Upper lobe of left lung (tissue), 6 donors: ENCODE results near the gene PPP2R2B. TPM values are rescaled to one million over a fixed set of nuclear protein-coding genes. Genes with fewer than 3 reads are reported as not detected.
A peak's percentile ranks its signal among the peaks of the same experiment; 100 is the strongest.

Source experiments
- ATAC-seq, 2 donors: fragments of 200-7000 bp; cut with Tn5 transposase; one replicate each; pipeline ENCODE4 v1.9.1; 2022; ENCODE audit warnings: mild to moderate bottlenecking in 2 of 2, moderate library complexity in 2 of 2; ENCODE audit not compliant: low FRiP score in 2 of 2
- DNase-seq, 2 donors: peaks; one replicate each; pipeline ENCODE4 v3.0.0-alpha.2; 2019 to 2020
- H3K27ac ChIP-seq, 4 donors: fragments of 200-600 bp; sonication (generic); one replicate each; pipeline ENCODE4 v1.5.1; 2016 to 2019
- H3K27me3 ChIP-seq, 4 donors: fragments of 200-600 bp; sonication (generic); one replicate each; pipeline ENCODE4 v1.5.1; 2017 to 2019
- H3K36me3 ChIP-seq, 4 donors: fragments of 200-600 bp; sonication (generic); one replicate each; pipeline ENCODE4 v1.5.1; 2016 to 2019
- H3K4me1 ChIP-seq, 4 donors: fragments of 200-600 bp; sonication (generic); one replicate each; pipeline ENCODE4 v1.5.1; 2018 to 2019
- H3K4me3 ChIP-seq, 4 donors: fragments of 200-600 bp; sonication (generic); one replicate each; pipeline ENCODE4 v1.5.1; 2017 to 2019; ENCODE audit warnings: mild to moderate bottlenecking in 2 of 4, moderate library complexity in 1 of 4
- H3K9me3 ChIP-seq, 4 donors: fragments of 200-600 bp; sonication (generic); one replicate each; pipeline ENCODE4 v1.5.1; 2018 to 2019
- CTCF ChIP-seq, 6 experiments: fragments of 450-650 bp in 4 of 6; fragments of 200-600 bp in 2 of 6; sonication (generic) in 2 of 6; IDR thresholded peaks; one replicate each; pipeline ENCODE4 v1.5.1; 2016 to 2019; ENCODE audit warnings: antibody characterized with exemption in 6 of 6
- EP300 ChIP-seq, 4 donors: sonication (generic); formaldehyde crosslinking; IDR thresholded peaks; one replicate each; pipeline ENCODE4 v1.5.1; 2017; ENCODE audit warnings: antibody characterized with exemption in 4 of 4, control low read depth in 2 of 4
- POLR2A ChIP-seq, 4 donors: fragments of 450-650 bp; IDR thresholded peaks; one replicate each; pipeline ENCODE4 v1.5.1; 2016 to 2017; ENCODE audit warnings: antibody characterized with exemption in 4 of 4, mild to moderate bottlenecking in 2 of 4
- POLR2AphosphoS5 ChIP-seq, 2 donors: sonication (generic); formaldehyde crosslinking; IDR thresholded peaks; one replicate each; pipeline ENCODE4 v1.5.1; 2017; ENCODE audit warnings: antibody characterized with exemption in 2 of 2
- WGBS, 2 donors: methylation state at CpG; one replicate each; pipeline ENCODE4 v1.1.5; 2017 to 2018; 5-methylcytosine and 5-hydroxymethylcytosine counted together
- total RNA-seq, 6 donors: library from RNA; depleted of rRNA in 4 of 6; stranded (reverse); fragments of >200 nt in 4 of 6; gene quantifications; one replicate each; pipeline versions ENCODE4 v1.1.0 to v1.2.1, GENCODE V29; 2016 to 2021
- donor health status: DM: no; HTN: no; CAD: no; lungs with moderate emphysema.
- donor health status: DM: no; HTN: yes; CAD: no; lungs with severe emphysema.

PPP2R2B gene
- total RNA-seq, 6 donors from 2014 or later = 0.49 to 7.4 (median 1.3) TPM

GRCh38 chr5:146815411-146815810 is 63.1 kb downstream of the PPP2R2B start:
- Histone ChIP-seq H3K27me3 (no peaks in the 10 kb centered on the region), H3K9me3 (no peaks in the 10 kb centered on the region), H3K4me1 (peaks cover 0 to 5% (median 0%) of the 10 kb centered on the region in 4 donors), H3K27ac (no peak overlapping the region), H3K36me3 (no peaks in the 10 kb centered on the region), H3K4me3 (no peak overlapping the region)
- DNase-seq (no peak), ATAC-seq (no peak)
- no peak for TF ChIP-seq EP300 (IDR thresholded peaks at IDR 0.05)
- no peak for TF ChIP-seq POLR2A (IDR thresholded peaks at IDR 0.05)
- TF ChIP-seq CTCF (IDR thresholded peaks at IDR 0.05) = no peak
- no peak for TF ChIP-seq POLR2AphosphoS5 (IDR thresholded peaks at IDR 0.05)
- WGBS, 2 donors = 56 to 59% methylated on average over 3 of the region's 3 CpGs

GRCh38 chr5:146813346-146814157 is 65.0 kb downstream of the PPP2R2B start:
- TF ChIP-seq POLR2AphosphoS5 (IDR thresholded peaks at IDR 0.05) = no peak
- TF ChIP-seq CTCF (IDR thresholded peaks at IDR 0.05) = no peak
- TF ChIP-seq EP300 (IDR thresholded peaks at IDR 0.05) = no peak
- TF ChIP-seq POLR2A (IDR thresholded peaks at IDR 0.05) = no peak
- H3K27ac ChIP-seq = no peak overlapping the region

GRCh38 chr5:146805081-146805480 is 73.5 kb downstream of the PPP2R2B start:
- WGBS, 2 donors = 27 to 60% methylated on average over 1 of the region's 1 CpG
- no peak for ATAC-seq
- Histone ChIP-seq H3K4me3 (no peak overlapping the region), H3K27me3 (no peaks in the 10 kb centered on the region), H3K36me3 (no peaks in the 10 kb centered on the region), H3K4me1 (no peaks in the 10 kb centered on the region), H3K27ac (no peak overlapping the region), H3K9me3 (no peaks in the 10 kb centered on the region)
- no peak for DNase-seq
- TF ChIP-seq POLR2AphosphoS5 (IDR thresholded peaks at IDR 0.05) = no peak
- no peak for TF ChIP-seq EP300 (IDR thresholded peaks at IDR 0.05)
- no peak for TF ChIP-seq POLR2A (IDR thresholded peaks at IDR 0.05)
- no peak for TF ChIP-seq CTCF (IDR thresholded peaks at IDR 0.05)

More at GRCh38 chr5:146813346-146814157, 65.0 kb downstream of the PPP2R2B start:
- Histone ChIP-seq H3K9me3 (no peaks in the 10 kb centered on the region), H3K27me3 (no peaks in the 10 kb centered on the region), H3K4me3 (no peak overlapping the region), H3K36me3 (no peaks in the 10 kb centered on the region), H3K4me1 (peaks cover 0 to 5% (median 0%) of the 10 kb centered on the region in 4 donors)
- ATAC-seq = peak in 1 of 2 donors; percentile 60
- 67 to 74% methylated on average over 10 of the region's 10 CpGs for WGBS, 2 donors
- DNase-seq = no peak

GRCh38 chr5:146802945-146803522 is 75.5 kb downstream of the PPP2R2B start:
- H3K9me3 ChIP-seq = no peaks in the 10 kb centered on the region
- no peak overlapping the region for H3K4me3 ChIP-seq
- 80 to 85% methylated on average over 3 of the region's 3 CpGs for WGBS, 2 donors
- ATAC-seq (no peak), DNase-seq (no peak)
- no peak for TF ChIP-seq CTCF (IDR thresholded peaks at IDR 0.05)
- TF ChIP-seq EP300 (IDR thresholded peaks at IDR 0.05) = no peak
- TF ChIP-seq POLR2A (IDR thresholded peaks at IDR 0.05) = no peak
- no peak for TF ChIP-seq POLR2AphosphoS5 (IDR thresholded peaks at IDR 0.05)
- H3K36me3 ChIP-seq = no peaks in the 10 kb centered on the region
- no peaks in the 10 kb centered on the region for H3K4me1 ChIP-seq
- H3K27me3 ChIP-seq = no peaks in the 10 kb centered on the region
- no peak overlapping the region for H3K27ac ChIP-seq
